ENCODE measurements around the gene RAPGEF4. TPM values are rescaled to one million over a fixed set of nuclear protein-coding genes. Genes with fewer than 3 reads are reported as not detected.

RAPGEF4 gene
- total and polyA plus RNA-seq, 9 of the 15 experiments (the other 6 are each of a cell fraction or from before 2014, with no cell fraction given): 0.04 to 0.33 (median 0.13) TPM; not detected in 6

- Histone ChIP-seq H2AFZ (ENCODE audit: low read depth, low read length) (no peak overlapping the region), H3K4me2 (ENCODE audit: insufficient read depth, low read length) (no peak overlapping the region), H3K4me1 (replicated peaks in 1 of 2; ENCODE audit: control insufficient read depth in 2 of 2, insufficient read depth in 2 of 2, low read length in 2 of 2) (peaks cover 9 to 19% of the 10 kb centered on the region in 2 experiments; a peak in 3 of 5 replicates), H3K27ac (ENCODE audit: extremely low read depth, low read depth, low read length) (no peak overlapping the region), H3K36me3 (ENCODE audit: control insufficient read depth, insufficient read depth, low read length) (peaks cover 8% of the 10 kb centered on the region), H3K4me3 (no peak overlapping the region), H3K27me3 (ENCODE audit: control insufficient read depth in 2 of 2, insufficient read depth in 2 of 2, low read length in 2 of 2) (no peaks in the 10 kb centered on the region), H3K79me2 (ENCODE audit: control insufficient read depth, insufficient read depth, low read length) (peaks cover 92% of the 10 kb centered on the region), H3K9ac (ENCODE audit: insufficient read depth in 1 of 2, low read depth in 2 of 2, low read length in 2 of 2) (0 out of 4 replicates have a peak overlapping the region, but pooled peaks of 1 of the 2 experiments have one; percentile 18), H3K9me3 (replicated peaks; ENCODE audit: control insufficient read depth, insufficient read depth, low read depth, low read length) (no peaks in the 10 kb centered on the region), H3K9me1 (ENCODE audit: control insufficient read depth, insufficient read depth, low read length) (no peaks in the 10 kb centered on the region), H4K20me1 (replicated peaks; ENCODE audit: control insufficient read depth, insufficient read depth, low read length) (no peaks in the 10 kb centered on the region)
- ChIA-PET CTCF (ENCODE audit: low intra/inter-chr PET ratio) (no interaction called here), POLR2A (interaction anchor here (0.6 to 1.1 kb wide), 2 partner anchors 9 to 336 kb away, joined by 3 read pairs; no protein-coding TSS in a partner anchor)
- in situ Hi-C loops (cut with MboI): no loop called here
- intact Hi-C loops (cut with micrococcal nuclease): no loop called here
- no TSS peak for BruUV-seq (replicated peaks)
- TF ChIP-seq ZFP1 (CRISPR knock-in tag; IDR thresholded peaks at IDR 0.05): no peak
- TF ChIP-seq ZNF76 (CRISPR knock-in tag; IDR thresholded peaks at IDR 0.05; ENCODE audit: borderline replicate concordance): no peak
- 0 out of 2 replicates have a peak, but pooled peaks have one; percentile 19 for TF ChIP-seq NCOA6 (IDR thresholded peaks at IDR 0.05)
- 89% methylated on average over 2 of the region's 2 CpGs for WGBS (ENCODE audit: insufficient coverage, low coverage, missing lambda C conversion rate)
- DNase-seq (ENCODE audit: extremely low read depth in 1 of 4, low spot score in 3 of 4): no peak
- ATAC-seq: no peak; the same call in 2 of the 3 replicates
- FAIRE-seq: no peak
Measured at GRCh38 chr2:173086518-173087213, 351.0 kb downstream of the RAPGEF4 start.

- Histone ChIP-seq H3K4me2 (ENCODE audit: insufficient read depth, low read length) (no peak overlapping the region), H4K20me1 (replicated peaks; ENCODE audit: control insufficient read depth, insufficient read depth, low read length) (no peaks in the 10 kb centered on the region), H3K9me3 (replicated peaks; ENCODE audit: control insufficient read depth, insufficient read depth, low read depth, low read length) (no peaks in the 10 kb centered on the region), H3K27me3 (ENCODE audit: control insufficient read depth in 2 of 2, insufficient read depth in 2 of 2, low read length in 2 of 2) (no peaks in the 10 kb centered on the region), H3K9ac (ENCODE audit: insufficient read depth in 1 of 2, low read depth in 2 of 2, low read length in 2 of 2) (no peak overlapping the region), H3K4me3 (no peak overlapping the region), H3K9me1 (ENCODE audit: control insufficient read depth, insufficient read depth, low read length) (no peaks in the 10 kb centered on the region), H3K79me2 (ENCODE audit: control insufficient read depth, insufficient read depth, low read length) (peaks cover 93% of the 10 kb centered on the region), H3K4me1 (replicated peaks in 1 of 2; ENCODE audit: control insufficient read depth in 2 of 2, insufficient read depth in 2 of 2, low read length in 2 of 2) (peaks cover 10 to 24% of the 10 kb centered on the region in 2 experiments; a peak in 3 of 5 replicates), H3K36me3 (ENCODE audit: control insufficient read depth, insufficient read depth, low read length) (peaks cover 14% of the 10 kb centered on the region), H3K27ac (ENCODE audit: extremely low read depth, low read depth, low read length) (no peak overlapping the region), H2AFZ (ENCODE audit: low read depth, low read length) (no peak overlapping the region)
- POLR2A ChIA-PET: interaction anchor here (1.1 kb wide), 1 partner anchor 9 kb away, joined by 3 read pairs; no protein-coding TSS in a partner anchor
- FAIRE-seq: no peak
- DNase-seq (ENCODE audit: extremely low read depth in 1 of 4, low spot score in 3 of 4): no peak
- CTCF ChIA-PET (ENCODE audit: low intra/inter-chr PET ratio): no interaction called here
- no TSS peak for BruUV-seq (replicated peaks)
- in situ Hi-C loops (cut with MboI): no loop called here
- intact Hi-C loops (cut with micrococcal nuclease): no loop called here
- ATAC-seq: no peak
- WGBS (ENCODE audit: insufficient coverage, low coverage, missing lambda C conversion rate): 13% methylated on average over 1 of the region's 1 CpG
- TF ChIP-seq ZNF146 (CRISPR knock-in tag; IDR thresholded peaks at IDR 0.05; ENCODE audit: unreplicated experiment) (no peak), EZH2 (IDR thresholded peaks at IDR 0.05; ENCODE audit: borderline replicate concordance, low read depth, low read length) (no peak), NCOA6 (IDR thresholded peaks at IDR 0.05) (0 out of 2 replicates have a peak, but pooled peaks have one; percentile 2), POLR2AphosphoS5 (IDR thresholded peaks at IDR 0.05; ENCODE audit: control insufficient read depth, insufficient read depth, low read depth, low read length) (no peak), WHSC1 (IDR thresholded peaks at IDR 0.05; ENCODE audit: low read length) (no peak), NKRF (IDR thresholded peaks at IDR 0.05; ENCODE audit: borderline replicate concordance) (0 out of 2 replicates have a peak, but pooled peaks have one; percentile 32), SOX6 (IDR thresholded peaks at IDR 0.05) (no peak), NR1H2 (CRISPR knock-in tag; IDR thresholded peaks at IDR 0.05) (no peak), KLF1 (tag; IDR thresholded peaks at IDR 0.05) (no peak), ELF1 (tag; IDR thresholded peaks at IDR 0.05) (no peak), MTA3 (IDR thresholded peaks at IDR 0.05; ENCODE audit: borderline replicate concordance) (no peak), SRSF7 (optimal IDR thresholded peaks at IDR 0.05; ENCODE audit: low read depth, low read length) (no peak)
Measured at GRCh38 chr2:173087214-173087581, 351.6 kb downstream of the RAPGEF4 start.

All from K562 (cell line).